Measurements from ENCODE around the gene ELMO1. TPM values are rescaled to one million over a fixed set of nuclear protein-coding genes. Genes with fewer than 3 reads are reported as not detected.

Gene ELMO1
- polyA plus RNA-seq, 2 of the 4 experiments (the other 2 are of a cell fraction) = 2.3 to 6.1 TPM

- ATAC-seq (no peak), FAIRE-seq (no peak), DNase-seq (ENCODE audit: low read depth in 1 of 2, low spot score in 1 of 2) (no peak)
- TF ChIP-seq KDM5A (IDR thresholded peaks at IDR 0.05) = no peak
- TF ChIP-seq MAX (IDR thresholded peaks at IDR 0.05) = no peak
- no peak for TF ChIP-seq TFCP2L1 (CRISPR knock-in tag; IDR thresholded peaks at IDR 0.05)
- no peak for TF ChIP-seq ATOH8 (CRISPR knock-in tag; IDR thresholded peaks at IDR 0.05; ENCODE audit: low read depth)
- no peak for TF ChIP-seq HEYL (CRISPR knock-in tag; IDR thresholded peaks at IDR 0.05)
- no peak for TF ChIP-seq EHF (CRISPR knock-in tag; IDR thresholded peaks at IDR 0.05)
- TF ChIP-seq, protein P1, sequence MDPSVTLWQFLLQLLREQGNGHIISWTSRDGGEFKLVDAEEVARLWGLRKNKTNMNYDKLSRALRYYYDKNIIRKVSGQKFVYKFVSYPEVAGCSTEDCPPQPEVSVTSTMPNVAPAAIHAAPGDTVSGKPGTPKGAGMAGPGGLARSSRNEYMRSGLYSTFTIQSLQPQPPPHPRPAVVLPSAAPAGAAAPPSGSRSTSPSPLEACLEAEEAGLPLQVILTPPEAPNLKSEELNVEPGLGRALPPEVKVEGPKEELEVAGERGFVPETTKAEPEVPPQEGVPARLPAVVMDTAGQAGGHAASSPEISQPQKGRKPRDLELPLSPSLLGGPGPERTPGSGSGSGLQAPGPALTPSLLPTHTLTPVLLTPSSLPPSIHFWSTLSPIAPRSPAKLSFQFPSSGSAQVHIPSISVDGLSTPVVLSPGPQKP (IDR thresholded peaks at IDR 0.05; ENCODE audit: low read depth, low read length) = no peak
- no peak for TF ChIP-seq CBX2 (IDR thresholded peaks at IDR 0.05; ENCODE audit: borderline replicate concordance, low read depth)
- no peak for TF ChIP-seq FOSB (CRISPR knock-in tag; IDR thresholded peaks at IDR 0.05)
- TF ChIP-seq, protein P2, sequence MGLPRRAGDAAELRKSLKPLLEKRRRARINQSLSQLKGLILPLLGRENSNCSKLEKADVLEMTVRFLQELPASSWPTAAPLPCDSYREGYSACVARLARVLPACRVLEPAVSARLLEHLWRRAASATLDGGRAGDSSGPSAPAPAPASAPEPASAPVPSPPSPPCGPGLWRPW (IDR thresholded peaks at IDR 0.05) = no peak
- TF ChIP-seq FOSL2 (IDR thresholded peaks at IDR 0.05) = no peak
- no peak for TF ChIP-seq FOSL2 (CRISPR knock-in tag; IDR thresholded peaks at IDR 0.05)
- TF ChIP-seq ZC3H11A (IDR thresholded peaks at IDR 0.05) = no peak
- no peak for TF ChIP-seq ZSCAN20 (CRISPR knock-in tag; IDR thresholded peaks at IDR 0.05)
- TF ChIP-seq JUNB (IDR thresholded peaks at IDR 0.05) = no peak
- no peak for TF ChIP-seq KDM1A (IDR thresholded peaks at IDR 0.05; ENCODE audit: low read depth)
- no peak for TF ChIP-seq NR3C1 (IDR thresholded peaks at IDR 0.05)
- no peak for TF ChIP-seq ZFP36 (IDR thresholded peaks at IDR 0.05; ENCODE audit: borderline replicate concordance, partially characterized antibody)
- no peak for TF ChIP-seq USF2 (IDR thresholded peaks at IDR 0.05)
- TF ChIP-seq HMGXB4 (CRISPR knock-in tag; IDR thresholded peaks at IDR 0.05; ENCODE audit: borderline replicate concordance) = no peak
- no peak for TF ChIP-seq RARB (CRISPR knock-in tag; IDR thresholded peaks at IDR 0.05)
- ChIA-PET CTCF (interaction anchor here (1.8 kb wide), 1 partner anchor 10 kb away, joined by 6 read pairs; no protein-coding TSS in a partner anchor), POLR2A (no interaction called here)
- Histone ChIP-seq H3K4me1 (0 out of 3 replicates have a peak, but pooled peaks cover 4% of the 10 kb centered on the region), H3K4me3 (no peak overlapping the region), H3K27ac (no peak overlapping the region), H3K9me3 (no peaks in the 10 kb centered on the region), H3K4me2 (no peak overlapping the region)
- 43% methylated on average over 4 of the region's 5 CpGs for WGBS (ENCODE audit: missing lambda C conversion rate)
Measured at GRCh38 chr7:37275078-37275710, 173.5 kb downstream of the ELMO1 start.

GRCh38 chr7:37273891-37274290, 174.8 kb downstream of the ELMO1 start:
- TF ChIP-seq NFE2L2 (conservative IDR thresholded peaks at IDR 0.05; ENCODE audit: low read length) = no peak
- FAIRE-seq (no peak), DNase-seq (ENCODE audit: low read depth in 1 of 2, low spot score in 1 of 2) (no peak), ATAC-seq (no peak)
- H3K27ac ChIP-seq = no peak overlapping the region
- no peak overlapping the region for H3K4me2 ChIP-seq
- CTCF ChIA-PET = no interaction called here
- H3K4me1 ChIP-seq = 0 out of 3 replicates have a peak, but pooled peaks cover 4% of the 10 kb centered on the region
- POLR2A ChIA-PET = no interaction called here
- no peaks in the 10 kb centered on the region for H3K9me3 ChIP-seq
- WGBS (ENCODE audit: missing lambda C conversion rate) = 83% methylated on average over 2 of the region's 2 CpGs
- no peak overlapping the region for H3K4me3 ChIP-seq

Measured in A549 (cell line).